Measurements from ENCODE around the gene MARCHF9.

Gene MARCHF9

DNA sequence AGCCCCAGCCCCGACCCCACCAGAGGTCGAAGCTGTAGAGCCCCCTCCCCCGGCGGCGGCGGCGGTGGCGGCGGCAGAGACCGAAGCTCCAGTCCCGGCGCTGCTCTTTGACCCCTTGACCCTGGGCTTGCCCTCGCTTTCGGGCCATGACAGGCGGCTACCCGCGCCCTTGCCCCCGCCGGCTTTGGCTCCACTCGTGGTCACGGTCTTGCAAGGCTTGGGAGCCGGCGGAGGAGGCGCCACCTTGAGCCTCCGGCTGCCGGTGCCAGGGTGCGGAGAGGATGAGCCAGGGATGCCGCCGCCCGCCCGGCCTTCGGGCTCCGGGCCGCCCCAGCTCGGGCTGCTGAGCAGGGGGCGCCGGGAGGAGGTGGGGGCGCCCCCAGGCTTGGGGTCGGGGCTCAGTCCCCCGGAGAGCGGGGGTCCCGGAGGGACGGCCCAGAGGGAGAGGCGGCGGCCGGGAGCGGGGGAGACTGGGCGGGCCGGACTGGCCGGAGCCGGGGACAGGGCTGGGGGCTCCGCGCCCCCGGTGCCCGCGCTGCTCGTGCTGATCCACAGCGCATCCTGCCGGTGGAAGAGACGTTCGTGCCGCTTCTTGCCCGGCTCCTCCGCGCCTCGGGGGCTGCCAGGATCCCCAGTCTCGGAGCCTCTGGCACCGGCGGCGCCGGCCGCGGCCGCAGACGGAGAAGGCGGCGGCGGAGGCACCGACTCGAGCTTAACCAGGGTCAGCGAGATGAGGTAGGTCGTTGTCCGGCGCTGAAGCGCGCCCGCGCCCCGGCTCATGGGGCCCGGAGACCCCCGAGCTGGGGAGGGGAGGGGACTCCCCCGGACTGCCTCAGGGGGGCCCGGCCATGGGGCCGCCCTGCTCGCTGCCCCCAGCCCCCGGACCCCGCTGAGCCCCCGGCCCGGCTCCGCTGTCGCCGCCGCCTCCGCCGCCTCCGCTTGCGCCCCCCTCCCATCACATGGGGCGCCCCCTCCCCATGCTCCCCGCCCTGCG, 17.1 kb upstream of the MARCHF9 start:
- H3K27me3 ChIP-seq (ENCODE audit: insufficient read depth, low read length) = no peaks in the 10 kb centered on the region
- H3K9me3 ChIP-seq (ENCODE audit: low read length) = no peaks in the 10 kb centered on the region
- peak overlapping the region; percentile 18 for H2AFZ ChIP-seq (ENCODE audit: low read depth, low read length)
- peaks cover 45% of the 10 kb centered on the region for H3K4me1 ChIP-seq (ENCODE audit: insufficient read depth, low read length)
- H3K36me3 ChIP-seq (ENCODE audit: insufficient read depth, low read length) = no peaks in the 10 kb centered on the region
- H3K4me3 ChIP-seq (ENCODE audit: low read length) = peak overlapping the region; percentile 61

DNA sequence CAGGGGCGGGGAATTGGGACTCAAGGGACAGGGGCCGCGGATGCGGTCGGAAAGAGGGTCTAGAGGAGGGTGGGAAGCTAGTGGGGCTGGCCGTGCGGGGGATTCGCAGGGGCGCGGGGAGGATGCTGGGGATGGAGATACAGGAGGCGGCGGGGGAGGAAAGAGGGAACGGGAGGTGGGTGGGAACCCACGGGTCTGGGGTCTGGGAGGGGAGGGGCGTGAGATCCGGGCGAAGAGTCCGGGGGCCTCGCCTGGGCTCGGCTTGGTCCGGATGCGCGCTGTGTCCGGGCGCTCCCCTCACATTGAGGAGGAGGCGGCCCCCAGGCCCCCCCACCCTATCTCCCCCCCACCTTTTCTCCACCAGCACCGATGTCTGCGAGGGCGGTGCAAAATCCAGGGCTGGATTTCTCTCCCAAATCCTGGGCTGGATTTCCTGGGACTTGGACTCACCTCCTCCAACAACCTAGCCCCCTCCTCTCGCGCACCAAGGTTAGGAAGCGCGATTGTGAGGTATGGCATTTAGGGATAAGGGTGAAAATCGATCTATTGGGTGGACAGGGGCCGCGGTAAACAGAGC, 16.2 kb upstream of the MARCHF9 start, which contains the start of gene AGAP2:
AGAP2 (minus strand) TSS at position 82 of the 577 bp plus-strand sequence. CDS start 496 bp downstream, outside the sequence.
- H3K36me3 ChIP-seq (ENCODE audit: insufficient read depth, low read length) = no peaks in the 10 kb centered on the region
- H2AFZ ChIP-seq (ENCODE audit: low read depth, low read length) = peak within 1 kb of the TSS; percentile 18
- peaks cover 45% of the 10 kb centered on the region for H3K4me1 ChIP-seq (ENCODE audit: insufficient read depth, low read length)
- peak within 1 kb of the TSS; percentile 61 for H3K4me3 ChIP-seq (ENCODE audit: low read length)
- no peaks in the 10 kb centered on the region for H3K27me3 ChIP-seq (ENCODE audit: insufficient read depth, low read length)
- no peaks in the 10 kb centered on the region for H3K9me3 ChIP-seq (ENCODE audit: low read length)

DNA sequence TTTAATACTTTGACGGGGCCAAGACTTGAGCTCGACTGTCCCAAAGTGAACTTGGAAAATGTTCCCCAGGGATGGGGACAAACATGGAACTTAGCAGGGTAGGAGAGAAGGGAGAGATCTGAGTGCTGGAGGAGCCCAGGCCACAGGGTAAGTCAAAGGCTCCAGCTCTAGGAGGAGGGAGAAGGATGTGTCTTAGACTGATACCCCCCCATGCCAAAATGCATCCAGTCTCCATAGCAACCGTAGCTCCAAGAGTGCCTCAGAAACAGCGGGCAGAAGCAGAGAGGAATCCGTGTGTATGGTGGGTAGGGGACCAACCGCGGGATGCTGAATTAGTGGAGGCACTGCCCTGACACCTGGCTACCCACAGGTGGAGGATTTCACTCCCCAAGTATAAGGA, 15.5 kb upstream of the MARCHF9 start:
- Histone ChIP-seq H3K27me3 (ENCODE audit: insufficient read depth, low read length) (no peaks in the 10 kb centered on the region), H3K4me3 (ENCODE audit: low read length) (peak overlapping the region; percentile 61), H3K9me3 (ENCODE audit: low read length) (no peaks in the 10 kb centered on the region), H3K4me1 (ENCODE audit: insufficient read depth, low read length) (peaks cover 45% of the 10 kb centered on the region), H2AFZ (ENCODE audit: low read depth, low read length) (peak overlapping the region; percentile 18), H3K36me3 (ENCODE audit: insufficient read depth, low read length) (no peaks in the 10 kb centered on the region)

GRCh38 chr12:57739914-57740538, 14.9 kb upstream of the MARCHF9 start:
- Histone ChIP-seq H3K4me1 (ENCODE audit: insufficient read depth, low read length) (peaks cover 41% of the 10 kb centered on the region), H2AFZ (ENCODE audit: low read depth, low read length) (no peak overlapping the region), H3K4me3 (ENCODE audit: low read length) (no peak overlapping the region), H3K9me3 (ENCODE audit: low read length) (no peaks in the 10 kb centered on the region), H3K36me3 (ENCODE audit: insufficient read depth, low read length) (no peaks in the 10 kb centered on the region), H3K27me3 (ENCODE audit: insufficient read depth, low read length) (no peaks in the 10 kb centered on the region)

DNA sequence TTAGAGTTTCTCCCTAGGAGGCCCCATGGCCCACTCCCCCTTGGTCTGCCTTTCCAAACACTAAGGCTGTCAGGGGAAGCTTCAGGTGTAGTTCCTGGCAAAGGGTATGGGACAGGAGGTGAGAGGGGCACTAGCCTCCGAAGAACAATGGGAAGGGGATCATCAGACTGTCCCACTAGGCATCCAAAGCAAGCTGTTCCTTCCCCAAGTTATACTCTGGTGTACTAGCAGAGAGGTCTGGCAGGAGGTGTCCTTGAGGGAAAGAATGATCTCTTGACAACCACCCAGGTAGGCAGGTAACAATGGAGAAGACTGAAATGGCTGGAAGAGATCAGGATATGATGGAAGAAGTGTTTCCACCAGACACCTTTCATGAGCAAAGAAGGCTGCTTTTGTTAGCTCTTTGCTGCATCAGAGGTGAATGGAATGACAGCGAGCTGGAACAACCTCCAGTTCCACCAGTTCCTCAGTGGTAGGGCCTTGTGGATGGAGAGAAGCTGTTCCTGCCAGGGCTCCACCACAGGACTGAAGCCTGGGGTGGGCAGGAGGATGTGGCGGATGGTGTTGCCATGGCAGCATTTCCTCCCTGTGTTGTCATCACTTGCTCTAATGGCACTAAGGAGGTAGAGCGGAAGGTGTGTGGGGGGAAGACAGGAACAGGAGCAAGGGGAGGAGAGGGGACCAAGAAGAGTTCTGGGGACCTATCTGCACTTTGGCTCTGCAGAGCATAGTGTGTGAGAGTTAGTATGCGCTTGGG, 14.1 kb upstream of the MARCHF9 start:
- Histone ChIP-seq H3K9me3 (ENCODE audit: low read length) (no peaks in the 10 kb centered on the region), H3K4me3 (ENCODE audit: low read length) (no peak overlapping the region), H2AFZ (ENCODE audit: low read depth, low read length) (no peak overlapping the region), H3K36me3 (ENCODE audit: insufficient read depth, low read length) (no peaks in the 10 kb centered on the region), H3K4me1 (ENCODE audit: insufficient read depth, low read length) (peaks cover 38% of the 10 kb centered on the region), H3K27me3 (ENCODE audit: insufficient read depth, low read length) (no peaks in the 10 kb centered on the region)

GRCh38 chr12:57741413-57741789, 13.5 kb upstream of the MARCHF9 start:
- Histone ChIP-seq H3K9me3 (ENCODE audit: low read length) (no peaks in the 10 kb centered on the region), H2AFZ (ENCODE audit: low read depth, low read length) (no peak overlapping the region), H3K36me3 (ENCODE audit: insufficient read depth, low read length) (peaks cover 5% of the 10 kb centered on the region), H3K27me3 (ENCODE audit: insufficient read depth, low read length) (no peaks in the 10 kb centered on the region), H3K4me1 (ENCODE audit: insufficient read depth, low read length) (peaks cover 38% of the 10 kb centered on the region), H3K4me3 (ENCODE audit: low read length) (no peak overlapping the region)

GRCh38 chr12:57741844-57742738, 12.8 kb upstream of the MARCHF9 start:
- H3K36me3 ChIP-seq (ENCODE audit: insufficient read depth, low read length) = peaks cover 12% of the 10 kb centered on the region
- peaks cover 34% of the 10 kb centered on the region for H3K4me1 ChIP-seq (ENCODE audit: insufficient read depth, low read length)
- no peaks in the 10 kb centered on the region for H3K9me3 ChIP-seq (ENCODE audit: low read length)
- H3K27me3 ChIP-seq (ENCODE audit: insufficient read depth, low read length) = no peaks in the 10 kb centered on the region
- no peak overlapping the region for H2AFZ ChIP-seq (ENCODE audit: low read depth, low read length)
- H3K4me3 ChIP-seq (ENCODE audit: low read length) = no peak overlapping the region

- H2AFZ ChIP-seq (ENCODE audit: low read depth, low read length) = no peak overlapping the region
- peaks cover 25% of the 10 kb centered on the region for H3K36me3 ChIP-seq (ENCODE audit: insufficient read depth, low read length)
- H3K27me3 ChIP-seq (ENCODE audit: insufficient read depth, low read length) = no peaks in the 10 kb centered on the region
- peaks cover 30% of the 10 kb centered on the region for H3K4me1 ChIP-seq (ENCODE audit: insufficient read depth, low read length)
- no peaks in the 10 kb centered on the region for H3K9me3 ChIP-seq (ENCODE audit: low read length)
- peak overlapping the region; percentile 82 for H3K4me3 ChIP-seq (ENCODE audit: low read length)
Measured at GRCh38 chr12:57743769-57744168, 11.1 kb upstream of the MARCHF9 start.

GRCh38 chr12:57744194-57744776, 10.6 kb upstream of the MARCHF9 start:
- peaks cover 26% of the 10 kb centered on the region for H3K4me1 ChIP-seq (ENCODE audit: insufficient read depth, low read length)
- H3K27me3 ChIP-seq (ENCODE audit: insufficient read depth, low read length) = no peaks in the 10 kb centered on the region
- no peaks in the 10 kb centered on the region for H3K9me3 ChIP-seq (ENCODE audit: low read length)
- no peak overlapping the region for H2AFZ ChIP-seq (ENCODE audit: low read depth, low read length)
- H3K4me3 ChIP-seq (ENCODE audit: low read length) = peak overlapping the region; percentile 82
- peaks cover 30% of the 10 kb centered on the region for H3K36me3 ChIP-seq (ENCODE audit: insufficient read depth, low read length)

GRCh38 chr12:57744777-57745484, 10.0 kb upstream of the MARCHF9 start, which contains the start of gene TSPAN31:
TSPAN31 (plus strand) TSS chr12:57745039; CDS start chr12:57745155, 116 bp downstream.
- Histone ChIP-seq H3K27me3 (ENCODE audit: insufficient read depth, low read length) (no peaks in the 10 kb centered on the region), H3K4me1 (ENCODE audit: insufficient read depth, low read length) (peaks cover 20% of the 10 kb centered on the region), H2AFZ (ENCODE audit: low read depth, low read length) (no peak within 1 kb of the TSS), H3K36me3 (ENCODE audit: insufficient read depth, low read length) (peaks cover 34% of the 10 kb centered on the region), H3K4me3 (ENCODE audit: low read length) (peak within 1 kb of the TSS; percentile 82), H3K9me3 (ENCODE audit: low read length) (no peaks in the 10 kb centered on the region)

- Histone ChIP-seq H3K4me1 (ENCODE audit: insufficient read depth, low read length) (peaks cover 21% of the 10 kb centered on the region), H3K36me3 (ENCODE audit: insufficient read depth, low read length) (peaks cover 38% of the 10 kb centered on the region), H3K27me3 (ENCODE audit: insufficient read depth, low read length) (no peaks in the 10 kb centered on the region), H3K4me3 (ENCODE audit: low read length) (peak overlapping the region; percentile 82), H3K9me3 (ENCODE audit: low read length) (no peaks in the 10 kb centered on the region), H2AFZ (ENCODE audit: low read depth, low read length) (no peak overlapping the region)
Measured at GRCh38 chr12:57745485-57745881, 9.4 kb upstream of the MARCHF9 start.

Measured in neuron (in vitro differentiated cells).